DOHH2 (cell line): ENCODE results near the gene SLC8A1.

Experiments used
- H3F3A ChIP-seq: fragments of 200-600 bp; sonication (generic), shearing (Covaris generic); 2 replicates; pipeline ENCODE4 v1.6.0; 2016; ENCODE audit warnings: antibody characterized with exemption, mild to moderate bottlenecking; ENCODE audit not compliant: control insufficient read depth, insufficient read depth
- H3K27ac ChIP-seq: fragments of 200-600 bp; sonication (generic); 2 replicates; pipeline ENCODE4 v1.5.1; 2014; ENCODE audit warnings: low read depth, mild to moderate bottlenecking, low read length, moderate library complexity
- H3K27me3 ChIP-seq: fragments of 200-600 bp; sonication (generic); 2 replicates; pipeline ENCODE4 v1.6.1; 2014; ENCODE audit warnings: mild to moderate bottlenecking, low read length, mixed read lengths; ENCODE audit not compliant: control insufficient read depth
- H3K36me3 ChIP-seq: fragments of 200-600 bp; sonication (generic); 2 replicates; pipeline ENCODE4 v1.6.1; 2014; ENCODE audit warnings: mild to moderate bottlenecking, low read length, moderate library complexity, mixed read lengths; ENCODE audit not compliant: control insufficient read depth
- H3K4me1 ChIP-seq: fragments of 200-600 bp; sonication (generic); 2 replicates; pipeline ENCODE4 v1.6.1; 2014; ENCODE audit warnings: mild to moderate bottlenecking, low read length, mixed read lengths; ENCODE audit not compliant: control insufficient read depth
- H3K4me2 ChIP-seq: fragments of 200-600 bp; sonication (generic); 2 replicates; pipeline ENCODE4 v1.6.0; 2014; ENCODE audit warnings: mild to moderate bottlenecking, low read length, moderate library complexity
- H3K4me3 ChIP-seq: fragments of 200-600 bp; sonication (generic); 2 replicates; pipeline ENCODE4 v1.5.1; 2014; ENCODE audit warnings: mild to moderate bottlenecking, low read length, mixed read lengths
- H3K79me2 ChIP-seq: fragments of 200-600 bp; sonication (generic); 2 replicates; pipeline ENCODE4 v1.6.1; 2014; ENCODE audit warnings: mild to moderate bottlenecking, low read length, mixed read lengths; ENCODE audit not compliant: control insufficient read depth
- H3K9me2 ChIP-seq: fragments of 200-600 bp; sonication (generic); replicated peaks from 2 replicates; pipeline ENCODE4 v1.6.1; 2014; ENCODE audit warnings: mild to moderate bottlenecking, low read length, mixed read lengths; ENCODE audit not compliant: control insufficient read depth
- H3K9me3 ChIP-seq: fragments of 200-600 bp; sonication (generic); 2 replicates; pipeline ENCODE4 v1.6.1; 2014; ENCODE audit warnings: antibody characterized with exemption, low read length, mixed read lengths; ENCODE audit not compliant: control insufficient read depth, insufficient read depth
- H4K20me1 ChIP-seq: fragments of 200-600 bp; sonication (generic); 2 replicates; pipeline ENCODE4 v1.6.0; 2014; ENCODE audit warnings: low read depth, mild to moderate bottlenecking, antibody characterized with exemption, low read length, moderate library complexity; ENCODE audit not compliant: control insufficient read depth, insufficient read depth
- CTCF ChIP-seq: fragments of 200-600 bp; sonication (generic); IDR thresholded peaks from one replicate; pipeline ENCODE4 v1.5.1; 2014; ENCODE audit warnings: antibody characterized with exemption, mild to moderate bottlenecking, low read depth, low read length; ENCODE audit not compliant: poor library complexity, severe bottlenecking
- EZH2phosphoT487 ChIP-seq: fragments of 200-600 bp; sonication (generic); IDR thresholded peaks from 2 replicates; pipeline ENCODE4 v1.6.1; 2017; ENCODE audit warnings: borderline replicate concordance, mild to moderate bottlenecking, antibody characterized with exemption, low read length, moderate library complexity, mixed read lengths

The SLC8A1 gene

GRCh38 chr2:40178171-40178778 is 273.6 kb downstream of the SLC8A1 start:
- TF ChIP-seq EZH2phosphoT487 = no peak
- no peak for TF ChIP-seq CTCF
- peak overlapping the region; percentile 57; the same call in 1 of the 2 replicates for H3K4me2 ChIP-seq
- no peaks in the 10 kb centered on the region for H3K9me2 ChIP-seq
- H3K36me3 ChIP-seq = peaks cover 9% of the 10 kb centered on the region
- 0 out of 2 replicates have a peak overlapping the region, but pooled peaks have one; percentile 2 for H3K4me3 ChIP-seq
- no peaks in the 10 kb centered on the region for H3K27me3 ChIP-seq
- H3K4me1 ChIP-seq = peaks cover 20% of the 10 kb centered on the region
- H4K20me1 ChIP-seq = no peaks in the 10 kb centered on the region
- no peaks in the 10 kb centered on the region for H3K9me3 ChIP-seq
- no peak overlapping the region for H3K27ac ChIP-seq
- H3F3A ChIP-seq = no peaks in the 10 kb centered on the region
- H3K79me2 ChIP-seq = no peaks in the 10 kb centered on the region

- Histone ChIP-seq H3K27me3 (no peaks in the 10 kb centered on the region), H3K79me2 (no peaks in the 10 kb centered on the region), H4K20me1 (no peaks in the 10 kb centered on the region), H3K4me1 (peaks cover 20% of the 10 kb centered on the region), H3F3A (no peaks in the 10 kb centered on the region), H3K27ac (no peak overlapping the region), H3K36me3 (peaks cover 9% of the 10 kb centered on the region), H3K9me2 (no peaks in the 10 kb centered on the region), H3K4me3 (no peak overlapping the region), H3K4me2 (no peak overlapping the region), H3K9me3 (no peaks in the 10 kb centered on the region)
- TF ChIP-seq EZH2phosphoT487 (no peak), CTCF (no peak)
Measured at GRCh38 chr2:40177366-40177765, 274.5 kb downstream of the SLC8A1 start.

GRCh38 chr2:40173276-40173675 is 278.6 kb downstream of the SLC8A1 start:
- no peaks in the 10 kb centered on the region for H3F3A ChIP-seq
- H3K4me2 ChIP-seq = no peak overlapping the region
- H3K9me3 ChIP-seq = no peaks in the 10 kb centered on the region
- no peaks in the 10 kb centered on the region for H3K9me2 ChIP-seq
- H3K27ac ChIP-seq = no peak overlapping the region
- H3K79me2 ChIP-seq = no peaks in the 10 kb centered on the region
- TF ChIP-seq EZH2phosphoT487 = no peak
- no peak for TF ChIP-seq CTCF
- H3K36me3 ChIP-seq = peaks cover 7% of the 10 kb centered on the region
- no peak overlapping the region for H3K4me3 ChIP-seq
- H4K20me1 ChIP-seq = no peaks in the 10 kb centered on the region
- peaks cover 3% of the 10 kb centered on the region for H3K4me1 ChIP-seq
- no peaks in the 10 kb centered on the region for H3K27me3 ChIP-seq
